ENCODE measurements around the gene COL27A1.

Gene COL27A1

DNA sequence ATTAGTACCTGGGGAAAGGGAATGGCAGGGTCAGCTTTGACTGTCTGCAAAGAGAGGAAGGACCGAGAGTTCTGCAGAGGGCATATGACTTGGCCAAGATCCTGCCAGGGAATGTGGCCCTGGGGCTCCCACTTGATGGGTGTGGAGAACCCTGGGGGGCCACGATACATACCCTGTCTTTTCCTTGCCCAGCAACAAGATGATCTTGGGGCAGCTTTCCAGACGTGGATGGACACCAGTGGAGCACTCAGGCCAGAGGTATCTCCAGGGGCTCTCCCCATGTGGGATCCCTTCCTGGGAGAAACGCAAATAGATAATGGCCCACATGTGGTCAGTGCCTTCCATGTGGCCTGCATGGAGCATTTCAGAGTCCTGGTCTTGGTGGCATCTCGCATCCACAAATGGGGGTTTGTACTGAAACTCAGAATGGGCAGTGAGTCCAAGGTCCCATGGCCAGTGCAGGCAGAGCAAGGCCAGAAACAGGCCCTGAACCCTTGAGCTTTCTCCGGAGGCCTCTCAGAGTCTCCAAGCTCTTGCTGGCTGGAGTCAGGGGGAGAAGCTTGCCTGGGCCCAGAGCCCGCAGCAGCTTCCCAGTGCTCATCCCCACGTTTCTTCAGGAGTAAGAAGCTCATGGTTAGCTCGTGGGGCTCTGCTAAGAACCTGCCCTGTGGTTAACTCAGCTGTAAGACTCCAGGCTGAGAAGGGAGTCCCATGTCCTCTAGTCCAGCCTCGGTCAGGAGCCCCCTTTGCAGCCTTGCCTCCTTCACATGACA lies 149.3 kb downstream of the COL27A1 start:
- H3K4me3 ChIP-seq (ENCODE audit: low read depth, low read length), result no peak overlapping the region
- no peak for DNase-seq (ENCODE audit: low read depth)
- TF ChIP-seq, protein P1, sequence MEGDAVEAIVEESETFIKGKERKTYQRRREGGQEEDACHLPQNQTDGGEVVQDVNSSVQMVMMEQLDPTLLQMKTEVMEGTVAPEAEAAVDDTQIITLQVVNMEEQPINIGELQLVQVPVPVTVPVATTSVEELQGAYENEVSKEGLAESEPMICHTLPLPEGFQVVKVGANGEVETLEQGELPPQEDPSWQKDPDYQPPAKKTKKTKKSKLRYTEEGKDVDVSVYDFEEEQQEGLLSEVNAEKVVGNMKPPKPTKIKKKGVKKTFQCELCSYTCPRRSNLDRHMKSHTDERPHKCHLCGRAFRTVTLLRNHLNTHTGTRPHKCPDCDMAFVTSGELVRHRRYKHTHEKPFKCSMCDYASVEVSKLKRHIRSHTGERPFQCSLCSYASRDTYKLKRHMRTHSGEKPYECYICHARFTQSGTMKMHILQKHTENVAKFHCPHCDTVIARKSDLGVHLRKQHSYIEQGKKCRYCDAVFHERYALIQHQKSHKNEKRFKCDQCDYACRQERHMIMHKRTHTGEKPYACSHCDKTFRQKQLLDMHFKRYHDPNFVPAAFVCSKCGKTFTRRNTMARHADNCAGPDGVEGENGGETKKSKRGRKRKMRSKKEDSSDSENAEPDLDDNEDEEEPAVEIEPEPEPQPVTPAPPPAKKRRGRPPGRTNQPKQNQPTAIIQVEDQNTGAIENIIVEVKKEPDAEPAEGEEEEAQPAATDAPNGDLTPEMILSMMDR (conservative IDR thresholded peaks at IDR 0.05; ENCODE audit: low read depth, low read length), result no peak

DNA sequence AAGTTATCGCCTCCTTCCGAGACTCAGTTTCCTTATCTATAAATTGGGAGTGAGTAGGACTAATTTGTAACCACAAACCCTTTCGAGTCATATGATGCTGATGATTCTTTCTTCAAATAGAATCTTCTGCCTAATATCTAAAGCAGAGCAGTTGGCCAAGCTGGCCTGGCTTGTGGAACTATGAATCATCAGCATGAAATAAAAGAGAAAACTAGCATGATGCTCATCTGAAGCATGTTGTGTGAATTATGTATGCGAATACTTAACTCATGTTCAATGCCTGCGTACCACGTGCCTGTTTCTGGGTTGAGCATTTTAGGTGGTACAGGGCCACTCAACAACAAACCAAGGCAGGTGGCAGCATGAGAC lies 152.5 kb downstream of the COL27A1 start:
- no peak overlapping the region for H3K4me3 ChIP-seq (ENCODE audit: low read depth, low read length)
- DNase-seq (ENCODE audit: low read depth), result peak; percentile 52
- TF ChIP-seq, protein P1 (conservative IDR thresholded peaks at IDR 0.05; ENCODE audit: low read depth, low read length), result no peak

DNA sequence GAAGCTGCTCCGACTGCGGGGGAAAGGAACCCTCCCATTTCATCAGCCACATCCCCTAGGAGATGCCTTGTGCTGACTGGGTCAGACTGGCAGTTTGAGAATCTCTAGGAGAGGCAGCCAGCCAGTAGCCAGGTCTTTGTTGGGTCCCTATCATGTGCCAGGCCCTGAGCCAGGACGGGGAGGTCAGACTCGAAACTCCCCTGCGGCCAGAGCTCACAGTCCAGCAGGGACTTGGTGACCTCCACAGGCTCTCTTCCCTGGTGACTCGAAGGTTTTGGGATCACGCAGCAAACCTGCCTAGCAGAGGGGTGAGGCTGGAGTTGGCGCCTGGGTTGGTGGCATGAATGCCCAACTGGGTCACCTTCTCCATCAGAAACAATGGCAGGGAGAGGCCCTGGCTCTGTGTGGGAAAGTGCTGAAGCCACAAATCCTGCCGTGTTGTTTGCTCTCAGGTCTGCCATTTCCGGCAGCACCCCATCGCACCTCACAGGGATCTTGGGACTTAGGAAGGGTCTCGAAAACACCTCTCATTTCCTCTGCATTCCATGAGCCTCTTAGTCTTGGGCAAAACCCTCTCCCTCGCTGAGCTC lies 153.1 kb downstream of the COL27A1 start:
- no peak for DNase-seq (ENCODE audit: low read depth)
- TF ChIP-seq, protein P1 (conservative IDR thresholded peaks at IDR 0.05; ENCODE audit: low read depth, low read length), result no peak
- H3K4me3 ChIP-seq (ENCODE audit: low read depth, low read length), result no peak overlapping the region

DNA sequence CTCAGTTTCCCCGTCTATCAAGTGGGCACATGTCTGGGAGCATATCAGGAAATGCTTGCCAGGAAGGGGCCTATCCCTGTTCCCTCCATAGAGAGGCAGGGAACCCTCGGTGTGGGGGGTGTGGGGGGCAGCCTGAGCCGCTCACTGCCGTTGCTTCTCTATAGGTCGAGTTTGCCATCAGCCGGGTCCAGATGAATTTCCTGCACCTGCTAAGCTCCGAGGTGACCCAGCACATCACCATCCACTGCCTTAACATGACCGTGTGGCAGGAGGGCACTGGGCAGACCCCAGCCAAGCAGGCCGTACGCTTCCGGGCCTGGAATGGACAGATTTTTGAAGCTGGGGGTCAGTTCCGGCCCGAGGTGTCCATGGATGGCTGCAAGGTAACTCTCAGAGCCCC lies 153.8 kb downstream of the COL27A1 start:
- H3K4me3 ChIP-seq (ENCODE audit: low read depth, low read length), result no peak overlapping the region
- TF ChIP-seq, protein P1 (conservative IDR thresholded peaks at IDR 0.05; ENCODE audit: low read depth, low read length), result no peak
- no peak for DNase-seq (ENCODE audit: low read depth)

DNA sequence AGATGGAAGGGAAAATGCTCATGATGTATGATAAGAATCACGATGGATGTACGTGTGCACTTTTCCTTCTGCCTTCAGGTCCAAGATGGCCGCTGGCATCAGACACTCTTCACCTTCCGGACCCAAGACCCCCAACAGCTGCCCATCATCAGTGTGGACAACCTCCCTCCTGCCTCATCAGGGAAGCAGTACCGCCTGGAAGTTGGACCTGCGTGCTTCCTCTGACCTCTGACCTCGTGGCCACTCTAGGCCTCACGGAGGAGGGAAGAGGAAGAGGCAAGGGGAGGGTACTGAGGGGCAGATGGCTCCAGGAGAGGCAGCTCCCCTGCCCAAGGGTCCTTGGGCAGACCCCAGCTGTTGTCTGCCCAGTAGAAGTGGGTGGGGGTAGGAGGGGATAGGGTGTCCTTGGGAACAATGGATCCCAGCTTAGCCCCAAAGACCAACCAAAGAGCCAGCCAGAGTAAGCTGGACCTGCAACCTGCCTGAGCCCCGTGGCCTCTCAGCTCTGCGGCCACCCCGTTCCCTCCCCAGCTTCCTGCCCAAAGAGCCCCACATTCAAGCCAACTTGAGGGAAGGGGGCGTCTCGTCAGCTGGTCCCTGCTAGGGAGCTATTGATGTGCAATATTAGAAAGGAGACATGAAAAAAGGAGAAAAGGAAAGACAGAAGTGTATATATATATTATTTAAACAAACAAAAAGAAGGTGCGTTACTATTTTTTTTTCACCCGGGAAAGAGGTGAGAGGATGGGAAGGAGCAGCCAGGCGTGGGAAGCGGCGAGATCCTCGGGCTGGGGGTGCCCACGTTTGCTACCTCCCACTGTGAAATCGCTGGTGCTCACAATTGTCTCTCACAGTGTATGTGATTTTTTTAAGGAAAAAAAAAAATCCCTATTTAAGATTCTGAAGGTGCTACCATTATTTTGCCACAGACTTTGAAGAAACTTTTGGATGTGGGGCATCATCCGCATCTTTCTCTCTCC lies 155.4 kb downstream of the COL27A1 start:
- no peak overlapping the region for H3K4me3 ChIP-seq (ENCODE audit: low read depth, low read length)
- TF ChIP-seq, protein P1 (conservative IDR thresholded peaks at IDR 0.05; ENCODE audit: low read depth, low read length), result no peak
- no peak for DNase-seq (ENCODE audit: low read depth)

DNA sequence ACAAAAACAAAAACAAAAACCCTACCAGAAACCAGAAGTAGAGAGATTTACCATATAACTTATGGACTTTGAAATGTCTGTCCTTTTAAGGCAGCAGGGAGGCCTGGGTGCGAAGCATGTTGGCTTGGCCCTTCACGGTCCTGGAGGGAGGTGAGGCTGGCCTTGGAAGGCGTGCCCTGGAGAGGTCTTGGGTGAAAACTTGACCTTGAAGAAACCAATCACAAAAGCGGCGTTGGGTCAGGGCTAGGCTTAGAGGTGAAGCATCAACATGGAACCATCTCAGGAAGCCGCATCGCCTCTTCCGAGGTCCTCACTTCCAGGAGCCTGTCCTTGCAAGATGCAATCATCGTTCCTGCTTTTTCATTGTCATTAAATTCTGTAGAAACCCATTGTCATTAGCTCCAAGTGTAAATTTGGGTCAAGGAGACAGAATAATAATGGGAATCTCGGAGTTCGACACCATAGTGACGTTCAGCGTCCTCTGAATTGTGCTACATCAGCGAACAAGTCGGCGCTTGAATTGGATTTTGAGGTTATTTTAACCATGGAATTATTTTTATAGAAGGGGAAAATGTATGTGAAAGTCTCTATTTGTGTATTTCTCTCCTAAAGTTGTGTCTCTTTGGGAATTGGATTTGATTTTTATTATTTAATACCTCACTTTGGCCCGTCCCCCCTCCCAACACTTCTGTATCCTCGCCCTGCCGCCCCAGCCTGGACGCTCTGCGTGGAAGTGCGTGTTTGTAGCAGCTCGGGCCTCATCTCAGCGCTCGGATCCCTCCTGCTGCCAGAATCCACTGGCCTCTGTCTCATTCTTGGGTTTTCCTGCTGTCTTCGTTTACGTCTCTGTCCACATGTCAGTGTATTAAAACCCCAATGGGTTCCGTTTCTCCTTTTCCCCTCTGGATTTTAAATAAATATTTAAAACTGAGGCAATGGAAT lies 156.5 kb downstream of the COL27A1 start:
- TF ChIP-seq, protein P1 (conservative IDR thresholded peaks at IDR 0.05; ENCODE audit: low read depth, low read length), result no peak
- no peak for DNase-seq (ENCODE audit: low read depth)
- H3K4me3 ChIP-seq (ENCODE audit: low read depth, low read length), result no peak overlapping the region
